GM23338 (cell line): ENCODE measurements around the gene ULK2. TPM values are rescaled to one million over a fixed set of nuclear protein-coding genes. Genes with fewer than 3 reads are reported as not detected.

Source experiments
- ATAC-seq: fragments of 200-7000 bp; cut with Tn5 transposase; 3 replicates; pipeline ENCODE4 v1.9.1; 2020
- DNase-seq: peaks from one replicate; pipeline ENCODE4 v3.0.0-alpha.2; 2015; ENCODE audit warnings: low spot score
- H2AFZ ChIP-seq: fragments of 200-600 bp; sonication (generic); 2 replicates; pipeline ENCODE4 v1.8.0; 2016; ENCODE audit warnings: antibody characterized with exemption, mild to moderate bottlenecking, moderate library complexity
- H3F3A ChIP-seq: fragments of 200-600 bp; sonication (generic); replicated peaks from 2 replicates; pipeline ENCODE4 v1.8.0; 2017; ENCODE audit warnings: antibody characterized with exemption, mixed run types, low read depth
- H3K27ac ChIP-seq: fragments of 200-600 bp; sonication (generic); 2 replicates; pipeline ENCODE4 v1.6.1; 2016; ENCODE audit warnings: low read depth
- H3K27me3 ChIP-seq: fragments of 200-600 bp; sonication (generic); 2 replicates; pipeline ENCODE4 v1.8.0; 2016; ENCODE audit warnings: mild to moderate bottlenecking, mixed run types, moderate library complexity; ENCODE audit not compliant: insufficient read depth
- H3K36me3 ChIP-seq: fragments of 200-600 bp; sonication (generic); 2 replicates; pipeline ENCODE4 v1.8.0; 2016; ENCODE audit warnings: mild to moderate bottlenecking; ENCODE audit not compliant: insufficient read depth
- H3K4me1 ChIP-seq: fragments of 200-600 bp; sonication (generic); 2 replicates; pipeline ENCODE4 v1.8.0; 2016; ENCODE audit warnings: mild to moderate bottlenecking, moderate library complexity; ENCODE audit not compliant: insufficient read depth
- H3K4me2 ChIP-seq: fragments of 200-600 bp; sonication (generic); 2 replicates; pipeline ENCODE4 v1.7.1; 2017; ENCODE audit warnings: mixed run types
- H3K4me3 ChIP-seq: fragments of 200-600 bp; sonication (generic); 2 replicates; pipeline ENCODE4 v1.6.1; 2016; ENCODE audit warnings: mixed run types
- H3K79me2 ChIP-seq: fragments of 200-600 bp; sonication (generic); replicated peaks from 2 replicates; pipeline ENCODE4 v1.8.0; 2017; ENCODE audit warnings: mild to moderate bottlenecking; ENCODE audit not compliant: insufficient read depth
- H3K9me2 ChIP-seq: fragments of 200-600 bp; sonication (generic); 2 replicates; pipeline ENCODE4 v1.8.0; 2017; ENCODE audit not compliant: insufficient read depth
- H4K20me1 ChIP-seq: fragments of 200-600 bp; sonication (generic); replicated peaks from 2 replicates; pipeline ENCODE4 v1.8.0; 2017; ENCODE audit warnings: mild to moderate bottlenecking; ENCODE audit not compliant: insufficient read depth
- H3K27ac Mint-ChIP-seq: 2 replicates; pipeline ENCODE4 v1.8.0; 2020; ENCODE audit warnings: inconsistent platforms, mild to moderate bottlenecking, moderate library complexity, mixed read lengths
- H3K27me3 Mint-ChIP-seq: 3 replicates; pipeline ENCODE4 v1.8.0; 2022; ENCODE audit warnings: low read depth, mild to moderate bottlenecking, moderate library complexity, mixed read lengths, inconsistent platforms; ENCODE audit not compliant: insufficient read depth, poor library complexity
- H3K36me3 Mint-ChIP-seq: 3 replicates; pipeline ENCODE4 v1.8.0; 2021; ENCODE audit warnings: low read depth, mild to moderate bottlenecking, inconsistent platforms, moderate library complexity, mixed read lengths
- H3K4me1 Mint-ChIP-seq: 3 replicates; pipeline ENCODE4 v1.8.0; 2020; ENCODE audit warnings: mild to moderate bottlenecking, inconsistent platforms, mixed read lengths
- H3K4me3 Mint-ChIP-seq: 3 replicates; pipeline ENCODE4 v1.8.0; 2021; ENCODE audit warnings: moderate library complexity, mild to moderate bottlenecking, inconsistent platforms, mixed read lengths
- H3K9me3 Mint-ChIP-seq: 3 replicates; pipeline ENCODE4 v1.8.0; 2020; ENCODE audit warnings: moderate library complexity, mild to moderate bottlenecking, inconsistent platforms, mixed read lengths
- EZH2phosphoT487 ChIP-seq: fragments of 200-600 bp; sonication (generic); IDR thresholded peaks from one replicate; pipeline ENCODE4 v1.8.1; 2018; ENCODE audit warnings: antibody characterized with exemption; ENCODE audit not compliant: unreplicated experiment
- NANOG ChIP-seq: IDR thresholded peaks from 2 replicates; pipeline ENCODE4 v1.6.1; 2016; ENCODE audit warnings: antibody characterized with exemption, borderline replicate concordance
- POLR2AphosphoS5 ChIP-seq: IDR thresholded peaks from 2 replicates; pipeline ENCODE4 v1.6.1; 2016; ENCODE audit warnings: antibody characterized with exemption, low read depth
- STAT1 ChIP-seq: IDR thresholded peaks from one replicate; pipeline ENCODE4 v1.6.1; 2016; ENCODE audit warnings: antibody characterized with exemption; ENCODE audit not compliant: unreplicated experiment
- ZNF331 ChIP-seq: fragments of 250-450 bp; sonication (Bioruptor Pico); IDR thresholded peaks from 2 replicates; pipeline ENCODE4 v1.5.0; 2020; ENCODE audit warnings: low read depth, mild to moderate bottlenecking, moderate library complexity
- polyA plus RNA-seq: library from polyadenylated mRNA; unstranded; fragments of >200 nt; fragmentation: Nextera tagmentation; extraction: Ambion mirVana; gene quantifications from 2 replicates; pipeline ENCODE4 v1.2.1, GENCODE V29; 2016
- total RNA-seq: library from RNA; depleted of rRNA; stranded (reverse); fragments of >200 nt; shearing (Covaris generic); gene quantifications from 2 replicates; pipeline ENCODE4 v1.2.3, GENCODE V29; 2014
- TF ChIP-seq, protein P1 (sequence below): fragments of 250-450 bp; sonication (Bioruptor Pico); IDR thresholded peaks from 2 replicates; pipeline ENCODE4 v1.5.0; 2020; ENCODE audit warnings: mild to moderate bottlenecking, moderate library complexity
- TF ChIP-seq, protein P2 (sequence below), 2 experiments: fragments of 200-600 bp in 1 of 2; sonication (generic) in 1 of 2; conservative IDR thresholded peaks; 2 replicates each; pipeline versions ENCODE4 v1.5.1 to v1.6.1; 2016 to 2017; ENCODE audit warnings: antibody characterized with exemption in 2 of 2, low read depth in 2 of 2, mild to moderate bottlenecking in 2 of 2, moderate library complexity in 1 of 2

Gene ULK2
- total and polyA plus RNA-seq, 2 experiments from 2014 or later: 1.6 to 3.0 TPM

DNA sequence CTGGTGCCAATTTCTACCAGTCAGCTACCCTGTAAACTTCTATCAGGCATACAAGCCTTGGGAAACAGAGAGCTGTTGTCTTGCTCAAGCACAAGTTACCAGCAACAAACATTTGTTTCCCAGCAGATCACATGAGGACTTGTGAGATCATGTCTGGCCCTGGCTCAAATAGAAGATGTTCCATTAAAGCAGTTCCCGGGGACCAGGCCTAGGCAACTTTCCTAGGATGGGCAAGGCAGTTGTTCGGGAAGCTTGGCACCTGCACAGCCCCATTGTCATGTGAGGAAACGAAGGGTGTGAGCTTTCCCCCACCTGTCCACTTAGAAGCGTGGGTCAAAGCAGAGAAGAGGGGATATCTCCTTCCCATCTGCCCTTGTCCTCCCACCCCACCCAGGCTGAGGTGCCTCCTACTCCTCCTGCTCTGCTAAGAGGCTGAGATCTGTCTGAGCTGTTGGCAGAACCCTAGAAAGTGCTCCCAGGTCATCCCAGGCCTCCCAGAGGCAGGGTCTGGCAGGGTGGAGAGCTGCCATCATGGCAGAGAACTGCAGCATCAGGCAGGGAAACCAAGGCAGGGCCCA lies 140.1 kb downstream of the ULK2 start:
- no peak overlapping the region for H3K4me3 Mint-ChIP-seq
- Histone ChIP-seq H3K4me1 (no peaks in the 10 kb centered on the region), H3K27me3 (no peaks in the 10 kb centered on the region), H3K4me2 (no peak overlapping the region), H3K9me2 (no peaks in the 10 kb centered on the region), H3F3A (no peaks in the 10 kb centered on the region), H3K4me3 (no peak overlapping the region), H4K20me1 (no peaks in the 10 kb centered on the region), H2AFZ (no peak overlapping the region), H3K79me2 (no peaks in the 10 kb centered on the region), H3K36me3 (no peaks in the 10 kb centered on the region), H3K27ac (no peak overlapping the region)
- no peaks in the 10 kb centered on the region; the same call in 2 of the 3 replicates for H3K36me3 Mint-ChIP-seq
- no peaks in the 10 kb centered on the region for H3K27me3 Mint-ChIP-seq
- no peak overlapping the region for H3K27ac Mint-ChIP-seq
- H3K4me1 Mint-ChIP-seq: no peaks in the 10 kb centered on the region; the same call in 2 of the 3 replicates
- DNase-seq (no peak), ATAC-seq (no peak)
- no peaks in the 10 kb centered on the region for H3K9me3 Mint-ChIP-seq
- TF ChIP-seq, protein P1, sequence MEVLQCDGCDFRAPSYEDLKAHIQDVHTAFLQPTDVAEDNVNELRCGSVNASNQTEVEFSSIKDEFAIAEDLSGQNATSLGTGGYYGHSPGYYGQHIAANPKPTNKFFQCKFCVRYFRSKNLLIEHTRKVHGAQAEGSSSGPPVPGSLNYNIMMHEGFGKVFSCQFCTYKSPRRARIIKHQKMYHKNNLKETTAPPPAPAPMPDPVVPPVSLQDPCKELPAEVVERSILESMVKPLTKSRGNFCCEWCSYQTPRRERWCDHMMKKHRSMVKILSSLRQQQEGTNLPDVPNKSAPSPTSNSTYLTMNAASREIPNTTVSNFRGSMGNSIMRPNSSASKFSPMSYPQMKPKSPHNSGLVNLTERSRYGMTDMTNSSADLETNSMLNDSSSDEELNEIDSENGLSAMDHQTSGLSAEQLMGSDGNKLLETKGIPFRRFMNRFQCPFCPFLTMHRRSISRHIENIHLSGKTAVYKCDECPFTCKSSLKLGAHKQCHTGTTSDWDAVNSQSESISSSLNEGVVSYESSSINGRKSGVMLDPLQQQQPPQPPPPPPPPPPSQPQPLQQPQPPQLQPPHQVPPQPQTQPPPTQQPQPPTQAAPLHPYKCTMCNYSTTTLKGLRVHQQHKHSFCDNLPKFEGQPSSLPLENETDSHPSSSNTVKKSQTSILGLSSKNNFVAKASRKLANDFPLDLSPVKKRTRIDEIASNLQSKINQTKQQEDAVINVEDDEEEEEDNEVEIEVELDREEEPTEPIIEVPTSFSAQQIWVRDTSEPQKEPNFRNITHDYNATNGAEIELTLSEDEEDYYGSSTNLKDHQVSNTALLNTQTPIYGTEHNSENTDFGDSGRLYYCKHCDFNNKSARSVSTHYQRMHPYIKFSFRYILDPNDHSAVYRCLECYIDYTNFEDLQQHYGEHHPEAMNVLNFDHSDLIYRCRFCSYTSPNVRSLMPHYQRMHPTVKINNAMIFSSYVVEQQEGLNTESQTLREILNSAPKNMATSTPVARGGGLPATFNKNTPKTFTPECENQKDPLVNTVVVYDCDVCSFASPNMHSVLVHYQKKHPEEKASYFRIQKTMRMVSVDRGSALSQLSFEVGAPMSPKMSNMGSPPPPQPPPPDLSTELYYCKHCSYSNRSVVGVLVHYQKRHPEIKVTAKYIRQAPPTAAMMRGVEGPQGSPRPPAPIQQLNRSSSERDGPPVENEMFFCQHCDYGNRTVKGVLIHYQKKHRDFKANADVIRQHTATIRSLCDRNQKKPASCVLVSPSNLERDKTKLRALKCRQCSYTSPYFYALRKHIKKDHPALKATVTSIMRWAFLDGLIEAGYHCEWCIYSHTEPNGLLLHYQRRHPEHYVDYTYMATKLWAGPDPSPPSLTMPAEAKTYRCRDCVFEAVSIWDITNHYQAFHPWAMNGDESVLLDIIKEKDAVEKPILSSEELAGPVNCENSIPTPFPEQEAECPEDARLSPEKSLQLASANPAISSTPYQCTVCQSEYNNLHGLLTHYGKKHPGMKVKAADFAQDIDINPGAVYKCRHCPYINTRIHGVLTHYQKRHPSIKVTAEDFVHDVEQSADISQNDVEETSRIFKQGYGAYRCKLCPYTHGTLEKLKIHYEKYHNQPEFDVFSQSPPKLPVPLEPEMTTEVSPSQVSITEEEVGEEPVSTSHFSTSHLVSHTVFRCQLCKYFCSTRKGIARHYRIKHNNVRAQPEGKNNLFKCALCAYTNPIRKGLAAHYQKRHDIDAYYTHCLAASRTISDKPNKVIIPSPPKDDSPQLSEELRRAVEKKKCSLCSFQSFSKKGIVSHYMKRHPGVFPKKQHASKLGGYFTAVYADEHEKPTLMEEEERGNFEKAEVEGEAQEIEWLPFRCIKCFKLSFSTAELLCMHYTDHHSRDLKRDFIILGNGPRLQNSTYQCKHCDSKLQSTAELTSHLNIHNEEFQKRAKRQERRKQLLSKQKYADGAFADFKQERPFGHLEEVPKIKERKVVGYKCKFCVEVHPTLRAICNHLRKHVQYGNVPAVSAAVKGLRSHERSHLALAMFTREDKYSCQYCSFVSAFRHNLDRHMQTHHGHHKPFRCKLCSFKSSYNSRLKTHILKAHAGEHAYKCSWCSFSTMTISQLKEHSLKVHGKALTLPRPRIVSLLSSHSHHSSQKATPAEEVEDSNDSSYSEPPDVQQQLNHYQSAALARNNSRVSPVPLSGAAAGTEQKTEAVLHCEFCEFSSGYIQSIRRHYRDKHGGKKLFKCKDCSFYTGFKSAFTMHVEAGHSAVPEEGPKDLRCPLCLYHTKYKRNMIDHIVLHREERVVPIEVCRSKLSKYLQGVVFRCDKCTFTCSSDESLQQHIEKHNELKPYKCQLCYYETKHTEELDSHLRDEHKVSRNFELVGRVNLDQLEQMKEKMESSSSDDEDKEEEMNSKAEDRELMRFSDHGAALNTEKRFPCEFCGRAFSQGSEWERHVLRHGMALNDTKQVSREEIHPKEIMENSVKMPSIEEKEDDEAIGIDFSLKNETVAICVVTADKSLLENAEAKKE (CRISPR knock-in tag): no peak
- TF ChIP-seq ZNF331 (CRISPR knock-in tag) (no peak), POLR2AphosphoS5 (no peak), NANOG (no peak), EZH2phosphoT487 (no peak), STAT1 (no peak)
- TF ChIP-seq, protein P2, sequence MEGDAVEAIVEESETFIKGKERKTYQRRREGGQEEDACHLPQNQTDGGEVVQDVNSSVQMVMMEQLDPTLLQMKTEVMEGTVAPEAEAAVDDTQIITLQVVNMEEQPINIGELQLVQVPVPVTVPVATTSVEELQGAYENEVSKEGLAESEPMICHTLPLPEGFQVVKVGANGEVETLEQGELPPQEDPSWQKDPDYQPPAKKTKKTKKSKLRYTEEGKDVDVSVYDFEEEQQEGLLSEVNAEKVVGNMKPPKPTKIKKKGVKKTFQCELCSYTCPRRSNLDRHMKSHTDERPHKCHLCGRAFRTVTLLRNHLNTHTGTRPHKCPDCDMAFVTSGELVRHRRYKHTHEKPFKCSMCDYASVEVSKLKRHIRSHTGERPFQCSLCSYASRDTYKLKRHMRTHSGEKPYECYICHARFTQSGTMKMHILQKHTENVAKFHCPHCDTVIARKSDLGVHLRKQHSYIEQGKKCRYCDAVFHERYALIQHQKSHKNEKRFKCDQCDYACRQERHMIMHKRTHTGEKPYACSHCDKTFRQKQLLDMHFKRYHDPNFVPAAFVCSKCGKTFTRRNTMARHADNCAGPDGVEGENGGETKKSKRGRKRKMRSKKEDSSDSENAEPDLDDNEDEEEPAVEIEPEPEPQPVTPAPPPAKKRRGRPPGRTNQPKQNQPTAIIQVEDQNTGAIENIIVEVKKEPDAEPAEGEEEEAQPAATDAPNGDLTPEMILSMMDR (conservative IDR thresholded peaks at IDR 0.05; ENCODE audit: low read depth in 2 of 2): no peak
